ENCODE measurements around the gene MRTFA.

MRTFA gene

GRCh38 chr22:40420341-40421081 lies 216.0 kb downstream of the MRTFA start:
- DNase-seq, result no peak

GRCh38 chr22:40419718-40420117 lies 216.8 kb downstream of the MRTFA start:
- DNase-seq, result no peak

GRCh38 chr22:40418366-40419201 lies 217.9 kb downstream of the MRTFA start:
- no peak for DNase-seq

GRCh38 chr22:40417881-40418280 lies 218.6 kb downstream of the MRTFA start:
- no peak for DNase-seq

GRCh38 chr22:40417041-40417440 lies 219.5 kb downstream of the MRTFA start:
- no peak for DNase-seq

- no peak for DNase-seq
Measured at GRCh38 chr22:40416636-40417035, 219.9 kb downstream of the MRTFA start.

GRCh38 chr22:40416267-40416570 lies 220.3 kb downstream of the MRTFA start:
- DNase-seq, result no peak

- no peak for DNase-seq
Measured at GRCh38 chr22:40415531-40416266, 220.8 kb downstream of the MRTFA start.

- no peak for DNase-seq
Measured at GRCh38 chr22:40414838-40415505, 221.5 kb downstream of the MRTFA start.

GRCh38 chr22:40414311-40414710 lies 222.2 kb downstream of the MRTFA start:
- DNase-seq, result no peak

- no peak for DNase-seq
Measured at GRCh38 chr22:40413873-40414272, 222.6 kb downstream of the MRTFA start.

- no peak for DNase-seq
Measured at GRCh38 chr22:40412441-40412840, 224.1 kb downstream of the MRTFA start.

- no peak for DNase-seq
Measured at GRCh38 chr22:40411506-40411861, 225.0 kb downstream of the MRTFA start.

GRCh38 chr22:40410731-40411505 lies 225.6 kb downstream of the MRTFA start:
- DNase-seq, result no peak

GRCh38 chr22:40410272-40410671 lies 226.2 kb downstream of the MRTFA start:
- DNase-seq, result no peak

- no peak for DNase-seq
Measured at GRCh38 chr22:40409613-40410113, 226.9 kb downstream of the MRTFA start.

- no peak for DNase-seq
Measured at GRCh38 chr22:40408718-40409612, 227.6 kb downstream of the MRTFA start.

GRCh38 chr22:40407831-40408717 lies 228.4 kb downstream of the MRTFA start:
- DNase-seq, result no peak

GRCh38 chr22:40407021-40407761 lies 229.3 kb downstream of the MRTFA start:
- DNase-seq, result no peak
